MM.1S (cell line): ENCODE data around the gene CHRNB4.

Experiments
- DNase-seq: peaks from one replicate; pipeline ENCODE4 v3.0.0-alpha.2; 2015
- H2AFZ ChIP-seq: fragments of 300-600 bp; sonication (generic); 2 replicates; pipeline ENCODE4 v1.6.0; 2016; ENCODE audit warnings: antibody characterized with exemption, low read length
- H3F3A ChIP-seq: fragments of 300-600 bp; sonication (generic); 2 replicates; pipeline ENCODE4 v1.6.1; 2016; ENCODE audit warnings: mild to moderate bottlenecking, antibody characterized with exemption, low read length, moderate library complexity, mixed read lengths; ENCODE audit not compliant: insufficient read depth
- H3K27ac ChIP-seq: fragments of 300-600 bp; sonication (generic); 2 replicates; pipeline ENCODE4 v1.5.1; 2016; ENCODE audit warnings: mild to moderate bottlenecking, low read length
- H3K27me3 ChIP-seq: fragments of 300-600 bp; sonication (generic); replicated peaks from 2 replicates; pipeline ENCODE4 v1.6.0; 2016; ENCODE audit warnings: low read length; ENCODE audit not compliant: insufficient read depth
- H3K36me3 ChIP-seq: fragments of 300-600 bp; sonication (generic); replicated peaks from 2 replicates; pipeline ENCODE4 v1.6.1; 2016; ENCODE audit warnings: mild to moderate bottlenecking, low read length, mixed read lengths; ENCODE audit not compliant: insufficient read depth
- H3K4me1 ChIP-seq: fragments of 300-600 bp; sonication (generic); 2 replicates; pipeline ENCODE4 v1.6.1; 2016; ENCODE audit warnings: low read length, mixed read lengths
- H3K4me2 ChIP-seq: fragments of 300-600 bp; sonication (generic); 2 replicates; pipeline ENCODE4 v1.6.0; 2016; ENCODE audit warnings: low read depth, low read length
- H3K4me3 ChIP-seq: fragments of 300-600 bp; sonication (generic); 2 replicates; pipeline ENCODE4 v1.5.1; 2016; ENCODE audit warnings: low read length, mixed read lengths
- H3K79me2 ChIP-seq: fragments of 300-600 bp; sonication (generic); 2 replicates; pipeline ENCODE4 v1.6.1; 2016; ENCODE audit warnings: mixed run types, low read length, mixed read lengths
- H3K9ac ChIP-seq: fragments of 300-600 bp; sonication (generic); 2 replicates; pipeline ENCODE4 v1.6.1; 2016; ENCODE audit warnings: low read length, mixed read lengths
- H3K9me2 ChIP-seq: fragments of 300-600 bp; sonication (generic); replicated peaks from 2 replicates; pipeline ENCODE4 v1.6.1; 2016; ENCODE audit warnings: mild to moderate bottlenecking, low read length, mixed read lengths; ENCODE audit not compliant: insufficient read depth
- H3K9me3 ChIP-seq: fragments of 300-600 bp; sonication (generic); replicated peaks from 2 replicates; pipeline ENCODE4 v1.6.1; 2016; ENCODE audit warnings: mild to moderate bottlenecking, low read length, mixed read lengths; ENCODE audit not compliant: insufficient read depth
- H4K20me1 ChIP-seq: fragments of 300-600 bp; sonication (generic); 2 replicates; pipeline ENCODE4 v1.6.1; 2016; ENCODE audit warnings: mild to moderate bottlenecking, low read length, moderate library complexity, mixed read lengths; ENCODE audit not compliant: insufficient read depth
- CTCF ChIP-seq: fragments of 300-600 bp; sonication (generic); IDR thresholded peaks from 2 replicates; pipeline ENCODE4 v1.5.1; 2016; ENCODE audit warnings: antibody characterized with exemption, low read length, mixed read lengths
- EZH2 ChIP-seq: fragments of 300-600 bp; sonication (generic); optimal IDR thresholded peaks from 2 replicates; pipeline ENCODE3; 2017; ENCODE audit warnings: low read depth, mild to moderate bottlenecking, antibody characterized with exemption, low read length, mixed read lengths
- EZH2phosphoT487 ChIP-seq: fragments of 300-600 bp; sonication (generic); IDR thresholded peaks from 2 replicates; pipeline ENCODE4 v1.6.1; 2018; ENCODE audit warnings: antibody characterized with exemption, low read length

The CHRNB4 gene

GRCh38 chr15:78651930-78652615, 11.1 kb upstream of the CHRNB4 start:
- no peak overlapping the region for H3K4me2 ChIP-seq
- no peaks in the 10 kb centered on the region for H3F3A ChIP-seq
- no peak overlapping the region for H3K27ac ChIP-seq
- H2AFZ ChIP-seq: no peak overlapping the region
- TF ChIP-seq EZH2phosphoT487 (no peak), EZH2 (no peak), CTCF (no peak)
- no peaks in the 10 kb centered on the region for H3K9me2 ChIP-seq
- no peaks in the 10 kb centered on the region for H3K36me3 ChIP-seq
- no peaks in the 10 kb centered on the region for H3K79me2 ChIP-seq
- H3K9me3 ChIP-seq: no peaks in the 10 kb centered on the region
- H3K4me1 ChIP-seq: no peaks in the 10 kb centered on the region
- no peaks in the 10 kb centered on the region for H4K20me1 ChIP-seq
- no peak for DNase-seq
- no peak overlapping the region for H3K9ac ChIP-seq
- no peaks in the 10 kb centered on the region for H3K27me3 ChIP-seq
- no peak overlapping the region for H3K4me3 ChIP-seq

- no peak overlapping the region for H3K9ac ChIP-seq
- H3K4me1 ChIP-seq: no peaks in the 10 kb centered on the region
- no peaks in the 10 kb centered on the region for H3F3A ChIP-seq
- no peak for DNase-seq
- H3K4me2 ChIP-seq: no peak overlapping the region
- H3K4me3 ChIP-seq: no peak overlapping the region
- H3K27me3 ChIP-seq: no peaks in the 10 kb centered on the region
- no peaks in the 10 kb centered on the region for H3K79me2 ChIP-seq
- H2AFZ ChIP-seq: no peak overlapping the region
- H3K9me3 ChIP-seq: no peaks in the 10 kb centered on the region
- no peaks in the 10 kb centered on the region for H3K36me3 ChIP-seq
- H4K20me1 ChIP-seq: no peaks in the 10 kb centered on the region
- no peak overlapping the region for H3K27ac ChIP-seq
- H3K9me2 ChIP-seq: no peaks in the 10 kb centered on the region
- TF ChIP-seq EZH2: no peak
- no peak for TF ChIP-seq CTCF
- TF ChIP-seq EZH2phosphoT487: no peak
Observed at GRCh38 chr15:78651007-78651406, 10.0 kb upstream of the CHRNB4 start.

GRCh38 chr15:78650022-78650421, 9.0 kb upstream of the CHRNB4 start:
- TF ChIP-seq CTCF (no peak), EZH2phosphoT487 (no peak), EZH2 (no peak)
- no peaks in the 10 kb centered on the region for H3K9me3 ChIP-seq
- H3K4me3 ChIP-seq: no peak overlapping the region
- H2AFZ ChIP-seq: no peak overlapping the region
- H3F3A ChIP-seq: no peaks in the 10 kb centered on the region
- no peaks in the 10 kb centered on the region for H3K36me3 ChIP-seq
- H3K4me1 ChIP-seq: no peaks in the 10 kb centered on the region
- no peak overlapping the region for H3K9ac ChIP-seq
- DNase-seq: no peak
- no peak overlapping the region for H3K4me2 ChIP-seq
- no peaks in the 10 kb centered on the region for H3K27me3 ChIP-seq
- no peak overlapping the region for H3K27ac ChIP-seq
- no peaks in the 10 kb centered on the region for H3K9me2 ChIP-seq
- H3K79me2 ChIP-seq: no peaks in the 10 kb centered on the region
- H4K20me1 ChIP-seq: no peaks in the 10 kb centered on the region
